ENCODE results near the gene MAP2K2. TPM values are rescaled to one million over a fixed set of nuclear protein-coding genes. Genes with fewer than 3 reads are reported as not detected.

The MAP2K2 gene
- polyA plus RNA-seq, 3 donors: 30.5 to 94.5 (median 40.2) TPM

DNA sequence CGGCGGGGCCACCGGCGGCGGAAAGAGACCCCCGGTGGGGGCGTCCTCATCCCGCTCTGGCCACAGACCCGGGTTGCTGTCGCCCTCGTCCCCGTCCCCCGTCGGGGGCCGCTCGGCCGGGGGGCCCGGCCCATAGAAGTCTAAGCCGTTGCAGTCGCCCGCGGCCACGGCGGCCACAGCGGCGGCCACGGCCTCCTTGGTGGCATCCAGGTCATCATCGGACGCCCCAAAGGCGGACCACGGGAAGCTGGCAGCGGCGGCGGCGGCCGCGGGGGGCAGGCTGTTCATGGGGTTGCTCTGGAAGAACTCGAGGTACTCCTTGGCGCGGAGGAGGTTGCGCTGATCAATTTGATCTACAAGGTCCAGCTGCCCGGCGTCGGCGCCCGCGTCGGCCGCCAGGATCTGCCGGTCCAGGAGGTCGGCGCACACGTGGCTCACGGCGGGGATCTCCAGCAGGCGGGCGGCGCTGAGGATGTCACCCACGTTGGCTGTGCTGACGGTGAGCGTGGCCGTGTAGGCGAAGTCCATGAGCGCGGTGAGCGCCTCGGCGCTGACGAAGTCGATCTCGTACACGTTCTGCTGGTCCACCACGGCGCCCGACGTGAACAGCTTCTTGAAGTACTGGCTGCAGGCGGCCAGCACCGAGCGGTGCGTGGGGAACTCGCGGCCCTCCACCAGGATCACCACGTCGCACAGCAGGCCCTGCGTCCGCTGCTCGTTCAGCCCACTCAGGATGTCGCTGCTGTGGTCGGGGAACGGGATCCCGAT lies 69.3 kb downstream of the MAP2K2 start:
- DNase-seq: no peak
- peaks cover 34 to 51% of the 10 kb centered on the region in 2 donors for H3K36me3 ChIP-seq (replicated peaks in 1 of 2; ENCODE audit: control insufficient read depth in 1 of 2, insufficient read depth in 2 of 2, low read length in 2 of 2)
- peaks cover 77% of the 10 kb centered on the region for H4K20me1 ChIP-seq (ENCODE audit: insufficient read depth, low read length)

More for the DNA sequence above, 69.3 kb downstream of the MAP2K2 start:
- H3K9ac ChIP-seq (ENCODE audit: insufficient read depth, low read length, poor library complexity, severe bottlenecking): no peak overlapping the region
- H3K9me3 ChIP-seq (replicated peaks in 1 of 2; ENCODE audit: control insufficient read depth in 1 of 2, insufficient read depth in 1 of 2, low read length in 2 of 2): no peaks in the 10 kb centered on the region
- Mint-ChIP-seq H3K9me3 (peaks cover 0 to 6% (median 2%) of the 10 kb centered on the region in 7 donors), H3K36me3 (peaks cover 56 to 69% of the 10 kb centered on the region in 2 donors), H3K4me1 (peaks cover 62% of the 10 kb centered on the region), H3K27me3 (ENCODE audit: low read depth in 3 of 3) (peaks cover 0 to 3% (median 1%) of the 10 kb centered on the region in 3 donors), H3K4me3 (no peak overlapping the region), H3K27ac (peak overlapping the region in 1 of 7 donors; percentile 60)
- no peaks in the 10 kb centered on the region for H3K27me3 ChIP-seq (ENCODE audit: control insufficient read depth in 2 of 2, insufficient read depth in 2 of 2, low read length in 2 of 2)
- H3K27ac ChIP-seq (ENCODE audit: low read depth in 1 of 2, low read length in 2 of 2): no peak overlapping the region
- no peak overlapping the region for H3K4me2 ChIP-seq (replicated peaks; ENCODE audit: extremely low read depth, low read length, poor library complexity, severe bottlenecking)
- no peak overlapping the region for H3K4me3 ChIP-seq (replicated peaks in 1 of 3; ENCODE audit: low read depth in 2 of 3, low read length in 3 of 3)
- WGBS (ENCODE audit: insufficient coverage): 98% methylated on average over 84 of the region's 91 CpGs
- TF ChIP-seq, protein P1, sequence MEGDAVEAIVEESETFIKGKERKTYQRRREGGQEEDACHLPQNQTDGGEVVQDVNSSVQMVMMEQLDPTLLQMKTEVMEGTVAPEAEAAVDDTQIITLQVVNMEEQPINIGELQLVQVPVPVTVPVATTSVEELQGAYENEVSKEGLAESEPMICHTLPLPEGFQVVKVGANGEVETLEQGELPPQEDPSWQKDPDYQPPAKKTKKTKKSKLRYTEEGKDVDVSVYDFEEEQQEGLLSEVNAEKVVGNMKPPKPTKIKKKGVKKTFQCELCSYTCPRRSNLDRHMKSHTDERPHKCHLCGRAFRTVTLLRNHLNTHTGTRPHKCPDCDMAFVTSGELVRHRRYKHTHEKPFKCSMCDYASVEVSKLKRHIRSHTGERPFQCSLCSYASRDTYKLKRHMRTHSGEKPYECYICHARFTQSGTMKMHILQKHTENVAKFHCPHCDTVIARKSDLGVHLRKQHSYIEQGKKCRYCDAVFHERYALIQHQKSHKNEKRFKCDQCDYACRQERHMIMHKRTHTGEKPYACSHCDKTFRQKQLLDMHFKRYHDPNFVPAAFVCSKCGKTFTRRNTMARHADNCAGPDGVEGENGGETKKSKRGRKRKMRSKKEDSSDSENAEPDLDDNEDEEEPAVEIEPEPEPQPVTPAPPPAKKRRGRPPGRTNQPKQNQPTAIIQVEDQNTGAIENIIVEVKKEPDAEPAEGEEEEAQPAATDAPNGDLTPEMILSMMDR (IDR thresholded peaks at IDR 0.05): no peak
- no peak overlapping the region for H2AFZ ChIP-seq (ENCODE audit: insufficient read depth, low read depth, low read length, poor library complexity, severe bottlenecking)
- peaks cover 99% of the 10 kb centered on the region for H3K79me2 ChIP-seq (ENCODE audit: insufficient read depth, low read length)
- intact Hi-C loops (cut with micrococcal nuclease): no loop called here
- peaks cover 65 to 79% of the 10 kb centered on the region in 2 donors for H3K4me1 ChIP-seq (ENCODE audit: control insufficient read depth in 1 of 2, insufficient read depth in 2 of 2, low read length in 2 of 2)

All from CD14-positive monocyte (primary cell).